ENCODE measurements around the gene MOV10L1. TPM values are rescaled to one million over a fixed set of nuclear protein-coding genes. Genes with fewer than 3 reads are reported as not detected.

The MOV10L1 gene
- total RNA-seq, 2 experiments from 2014 or later = 0.23 TPM; not detected in 1

DNA sequence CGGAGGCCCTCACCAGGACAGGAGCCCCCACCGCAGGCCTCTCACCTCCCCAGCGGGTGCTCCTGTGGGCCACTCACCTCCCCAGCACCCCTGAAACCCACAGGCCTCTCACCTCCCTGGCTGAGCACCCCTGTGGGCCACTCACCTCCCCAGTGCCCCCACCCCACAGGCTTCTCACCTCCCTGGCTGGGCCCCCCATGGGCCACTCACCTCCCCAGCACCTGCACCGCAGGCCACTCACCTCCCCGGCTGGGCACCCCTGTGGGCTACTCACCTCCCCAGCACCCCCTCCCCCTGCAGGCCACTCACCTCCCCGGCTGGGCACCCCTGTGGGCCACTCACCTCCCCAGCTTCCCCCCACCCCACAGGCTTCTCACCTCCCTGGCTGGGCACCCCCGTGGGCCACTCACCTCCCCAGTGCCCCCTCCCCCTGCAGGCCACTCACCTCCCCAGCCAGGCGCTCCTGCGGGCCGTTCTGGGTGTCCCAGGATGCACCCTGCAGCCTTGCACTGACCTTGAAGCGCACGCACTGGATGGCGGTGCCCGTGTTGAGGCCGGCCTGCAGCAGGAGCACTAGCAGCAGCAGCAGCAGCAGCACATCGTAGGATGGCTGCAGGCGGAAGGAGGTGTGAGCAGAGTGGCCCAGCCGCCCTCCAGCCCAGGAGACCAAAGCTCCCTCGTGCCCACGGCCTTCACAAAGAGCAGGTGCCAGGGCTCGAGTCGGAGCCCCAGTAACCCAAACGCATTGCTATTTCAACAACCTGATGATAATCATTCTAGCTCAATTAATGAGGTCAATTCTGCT, 26.0 kb upstream of the MOV10L1 start:
- ATAC-seq = no peak
- no peaks in the 10 kb centered on the region for H3K36me3 Mint-ChIP-seq
- H3K9me3 Mint-ChIP-seq (ENCODE audit: low read depth) = no peaks in the 10 kb centered on the region
- peaks cover 14% of the 10 kb centered on the region for H3K27me3 Mint-ChIP-seq
- no peak overlapping the region for H3K4me3 Mint-ChIP-seq
- DNase-seq = no peak
- no peak overlapping the region for H3K27ac Mint-ChIP-seq
- H3K4me1 Mint-ChIP-seq = no peaks in the 10 kb centered on the region
- CTCF ChIA-PET = interaction anchor here (1.3 kb wide), 1 partner anchor 33 kb away, joined by 3 read pairs; no protein-coding TSS in a partner anchor

DNA sequence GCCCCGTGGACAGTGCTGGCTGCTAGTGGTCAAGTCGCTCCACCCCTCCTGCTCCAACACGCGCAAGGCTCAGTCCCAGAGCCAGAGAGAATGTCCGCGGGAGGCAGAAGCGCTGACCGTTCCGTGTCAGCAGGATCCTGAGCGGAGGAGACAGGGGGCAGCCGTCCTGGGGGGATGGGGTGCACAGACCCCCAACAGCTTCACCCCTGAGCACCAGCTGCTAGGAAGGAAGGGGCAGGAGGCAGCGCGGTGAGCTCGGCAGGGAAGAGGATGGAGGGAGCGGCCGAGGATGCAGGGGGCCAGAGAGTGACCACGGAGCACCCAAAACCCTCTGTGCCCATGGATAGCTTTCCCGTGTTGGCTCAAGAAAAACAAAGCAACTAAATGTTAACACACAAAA, 25.4 kb upstream of the MOV10L1 start:
- Mint-ChIP-seq H3K36me3 (no peaks in the 10 kb centered on the region), H3K4me1 (no peaks in the 10 kb centered on the region)
- CTCF ChIA-PET = interaction anchor here (1.3 kb wide), 1 partner anchor 34 kb away, joined by 3 read pairs; no protein-coding TSS in a partner anchor

DNA sequence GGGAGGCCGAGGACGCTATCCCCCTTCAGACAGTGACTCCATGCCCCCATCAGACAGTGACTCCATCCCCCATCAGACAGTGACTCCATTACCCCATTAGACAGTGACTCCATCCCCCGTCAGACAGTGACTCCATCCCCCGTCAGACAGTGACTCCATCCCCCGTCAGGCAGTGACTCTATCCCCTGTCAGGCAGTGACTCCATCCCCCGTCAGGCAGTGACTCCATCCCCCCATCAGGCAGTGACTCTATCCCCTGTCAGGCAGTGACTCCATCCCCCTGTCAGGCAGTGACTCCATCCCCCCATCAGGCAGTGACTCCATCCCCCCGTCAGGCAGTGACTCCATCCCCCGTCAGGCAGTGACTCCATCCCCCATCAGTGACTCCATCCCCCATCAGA, 22.6 kb upstream of the MOV10L1 start:
- Mint-ChIP-seq H3K4me1 (no peaks in the 10 kb centered on the region), H3K27me3 (no peaks in the 10 kb centered on the region), H3K27ac (no peak overlapping the region), H3K4me3 (no peak overlapping the region), H3K9me3 (ENCODE audit: low read depth) (no peaks in the 10 kb centered on the region), H3K36me3 (no peaks in the 10 kb centered on the region)
- CTCF ChIA-PET = interaction anchor here (1.4 kb wide), 1 partner anchor 17 kb away, joined by 3 read pairs; no protein-coding TSS in a partner anchor
- ATAC-seq = no peak
- no peak for DNase-seq

More for the DNA sequence above, 25.4 kb upstream of the MOV10L1 start:
- Mint-ChIP-seq H3K4me3 (no peak overlapping the region), H3K27ac (no peak overlapping the region), H3K27me3 (peaks cover 8% of the 10 kb centered on the region), H3K9me3 (ENCODE audit: low read depth) (no peaks in the 10 kb centered on the region)
- DNase-seq (no peak), ATAC-seq (no peak)

DNA sequence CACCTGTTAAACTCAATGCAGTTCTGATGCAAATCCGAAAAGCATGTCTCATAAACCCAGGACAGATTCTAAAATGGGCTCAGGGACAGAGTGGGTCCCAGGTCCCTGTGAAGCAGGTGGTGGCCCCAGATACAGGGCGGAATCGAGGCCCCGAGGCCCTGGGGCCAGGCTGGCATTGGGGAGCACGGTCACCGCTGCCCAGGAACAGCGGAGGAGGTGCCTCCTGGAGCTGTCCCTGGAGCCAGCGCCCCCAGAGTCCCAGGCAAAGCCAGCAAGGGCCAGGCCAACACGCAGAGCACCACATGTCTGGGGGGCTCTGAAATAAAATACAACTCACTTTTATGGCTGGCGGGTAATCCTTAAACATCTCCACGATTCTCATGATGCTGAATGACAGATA, 21.7 kb upstream of the MOV10L1 start:
- no peak overlapping the region for H3K27ac Mint-ChIP-seq
- ATAC-seq = no peak
- no peak for DNase-seq
- H3K4me3 Mint-ChIP-seq = no peak overlapping the region
- no peaks in the 10 kb centered on the region for H3K36me3 Mint-ChIP-seq
- H3K9me3 Mint-ChIP-seq (ENCODE audit: low read depth) = no peaks in the 10 kb centered on the region
- no peaks in the 10 kb centered on the region for H3K27me3 Mint-ChIP-seq
- H3K4me1 Mint-ChIP-seq = no peaks in the 10 kb centered on the region
- CTCF ChIA-PET = no interaction called here

DNA sequence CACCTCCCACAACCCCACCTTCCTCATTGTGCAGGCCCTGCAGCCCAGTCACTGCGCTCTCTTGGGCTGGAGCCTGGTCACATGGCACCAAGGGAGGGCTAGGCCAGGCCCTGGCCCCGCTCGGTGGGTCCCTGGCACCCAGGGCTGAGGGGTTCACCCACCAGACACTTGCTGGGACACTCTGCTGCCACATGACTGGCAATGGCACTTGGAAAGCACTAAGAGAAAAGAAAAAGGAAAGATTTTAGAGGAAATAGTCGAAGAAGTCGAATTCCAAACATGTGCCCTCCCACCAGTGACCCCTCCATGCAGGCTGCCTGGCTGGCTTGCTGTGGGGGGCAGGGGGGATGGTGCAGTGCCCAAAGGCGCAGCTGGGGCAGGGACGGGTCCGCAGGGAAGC, 19.4 kb upstream of the MOV10L1 start:
- Mint-ChIP-seq H3K27ac (no peak overlapping the region), H3K36me3 (no peaks in the 10 kb centered on the region), H3K9me3 (ENCODE audit: low read depth) (no peaks in the 10 kb centered on the region), H3K27me3 (no peaks in the 10 kb centered on the region), H3K4me3 (no peak overlapping the region), H3K4me1 (no peaks in the 10 kb centered on the region)
- DNase-seq (no peak), ATAC-seq (no peak)
- CTCF ChIA-PET = no interaction called here

DNA sequence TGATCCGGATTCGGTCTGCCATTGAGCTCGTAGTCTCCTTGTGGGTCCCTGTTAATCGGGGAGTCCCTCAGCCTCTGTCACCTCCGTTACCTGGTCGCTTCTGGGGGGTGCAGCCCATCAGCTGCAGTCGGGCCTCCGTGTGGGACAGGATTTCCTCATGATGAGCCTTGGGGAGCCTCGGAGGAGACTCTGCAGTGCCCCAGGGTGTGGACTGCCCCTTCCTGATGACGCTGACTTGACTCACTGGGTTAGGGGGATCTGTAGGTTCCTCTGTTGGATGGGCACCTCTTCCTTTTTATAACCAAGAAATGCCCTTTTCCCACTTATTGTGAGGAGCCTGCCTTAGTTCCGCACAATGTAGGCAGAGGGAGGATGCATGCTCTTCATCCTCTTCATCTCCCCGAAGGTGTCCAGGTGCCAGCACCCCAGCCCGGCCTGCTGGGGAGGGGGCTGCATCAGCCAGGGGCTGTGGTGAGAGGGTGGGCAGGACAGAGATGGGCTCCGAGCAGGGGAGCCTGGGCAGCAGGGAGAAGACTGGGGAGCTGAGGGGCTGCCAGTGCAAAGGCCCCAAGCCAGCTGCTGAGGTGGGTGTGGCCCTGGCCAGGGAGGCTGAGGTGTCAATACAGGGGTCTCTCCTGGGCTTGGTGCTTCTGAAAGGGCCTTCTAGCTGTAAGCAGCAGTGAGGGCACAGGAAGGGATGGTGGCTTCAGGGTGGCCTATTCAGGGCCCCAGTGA, 18.2 kb upstream of the MOV10L1 start:
- CTCF ChIA-PET = no interaction called here
- Mint-ChIP-seq H3K27ac (no peak overlapping the region), H3K9me3 (ENCODE audit: low read depth) (no peaks in the 10 kb centered on the region), H3K27me3 (no peaks in the 10 kb centered on the region), H3K4me1 (no peaks in the 10 kb centered on the region), H3K4me3 (no peak overlapping the region), H3K36me3 (no peaks in the 10 kb centered on the region)
- DNase-seq (no peak), ATAC-seq (no peak)

DNA sequence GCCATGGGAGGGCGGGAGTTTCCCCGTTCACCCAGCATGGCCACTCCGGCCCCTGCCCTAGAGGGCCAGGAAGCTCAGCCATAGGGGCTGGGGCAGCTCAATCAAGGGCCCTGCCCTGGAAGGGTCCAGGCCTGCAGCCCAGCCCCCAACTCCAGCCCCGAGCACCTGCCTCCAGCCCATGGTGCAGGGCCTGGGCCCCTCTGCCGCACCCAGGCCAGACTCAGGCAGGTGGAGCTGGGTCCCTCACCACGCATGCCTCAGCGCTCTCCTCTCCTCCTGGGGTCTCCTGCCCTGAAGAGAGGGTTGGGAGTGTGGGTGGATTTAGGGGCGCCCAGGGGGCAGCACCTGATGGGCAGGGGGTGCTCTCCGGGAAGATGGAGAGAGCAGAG, 17.6 kb upstream of the MOV10L1 start:
- CTCF ChIA-PET = no interaction called here
- H3K9me3 Mint-ChIP-seq (ENCODE audit: low read depth) = no peaks in the 10 kb centered on the region
- no peak for DNase-seq
- no peaks in the 10 kb centered on the region for H3K36me3 Mint-ChIP-seq
- no peaks in the 10 kb centered on the region for H3K27me3 Mint-ChIP-seq
- H3K4me1 Mint-ChIP-seq = no peaks in the 10 kb centered on the region
- no peak overlapping the region for H3K27ac Mint-ChIP-seq
- no peak overlapping the region for H3K4me3 Mint-ChIP-seq
- no peak for ATAC-seq

DNA sequence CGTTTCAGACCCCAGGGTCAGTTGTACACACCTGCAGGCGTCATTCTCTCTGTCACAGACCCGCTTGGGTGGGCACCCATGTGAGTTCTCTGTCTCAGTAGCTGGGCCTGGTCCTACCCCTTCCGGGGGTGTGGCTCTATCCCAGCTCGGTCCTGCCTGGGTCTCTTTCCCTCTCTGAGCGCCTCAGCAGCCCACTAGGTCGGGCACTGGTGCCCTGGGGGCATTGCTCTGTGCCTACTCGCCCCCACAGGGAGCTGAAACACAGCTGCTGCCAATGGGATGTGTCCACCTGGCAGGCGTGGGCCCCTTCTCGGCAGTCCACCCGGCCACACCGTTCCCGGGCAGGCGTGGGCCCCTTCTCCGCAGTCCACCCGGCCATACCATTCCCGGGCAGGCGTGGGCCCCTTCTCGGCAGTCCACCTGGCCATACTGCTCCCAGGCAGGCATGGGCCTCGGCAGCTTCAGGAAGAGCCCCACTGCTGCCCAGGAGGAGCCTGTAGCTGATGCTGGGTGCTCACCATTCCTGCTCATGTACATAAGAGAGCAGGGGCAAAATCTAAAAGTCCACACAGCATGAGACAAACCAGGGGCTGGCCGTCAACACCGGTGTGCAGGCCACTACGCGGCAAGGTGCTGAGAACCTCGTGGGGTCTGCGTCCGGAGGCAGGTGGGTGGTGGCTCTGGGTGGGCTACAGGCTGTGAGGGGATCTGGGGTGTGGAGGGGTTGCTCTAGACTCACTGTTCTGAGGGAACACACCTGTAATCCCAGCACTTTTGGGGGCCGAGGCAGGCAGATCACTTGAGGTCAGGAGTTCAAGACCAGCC, 16.9 kb upstream of the MOV10L1 start:
- no peaks in the 10 kb centered on the region for H3K36me3 Mint-ChIP-seq
- CTCF ChIA-PET = no interaction called here
- DNase-seq (no peak), ATAC-seq (no peak)
- H3K4me1 Mint-ChIP-seq = no peaks in the 10 kb centered on the region
- no peaks in the 10 kb centered on the region for H3K9me3 Mint-ChIP-seq (ENCODE audit: low read depth)
- H3K27me3 Mint-ChIP-seq = no peaks in the 10 kb centered on the region
- no peak overlapping the region for H3K4me3 Mint-ChIP-seq
- no peak overlapping the region for H3K27ac Mint-ChIP-seq

DNA sequence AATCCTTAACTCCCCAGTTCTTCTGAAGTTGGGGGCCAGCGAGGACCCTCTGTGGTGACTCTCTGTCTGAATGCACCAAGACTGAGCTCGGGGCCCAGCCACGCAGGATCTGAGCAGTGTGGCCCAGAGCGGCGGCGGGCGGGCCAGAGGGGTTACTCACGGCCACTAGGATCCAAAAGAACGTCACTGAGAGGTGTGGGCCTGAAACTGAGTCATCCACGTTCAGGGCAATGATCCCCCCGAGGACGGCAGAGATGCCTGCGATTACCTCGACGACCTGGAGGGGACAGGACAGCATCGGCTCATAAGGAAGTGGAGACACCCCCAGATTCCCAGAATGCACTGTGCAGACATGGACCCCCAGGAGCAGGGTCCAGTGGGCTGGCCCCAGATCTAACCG, 15.8 kb upstream of the MOV10L1 start:
- no peaks in the 10 kb centered on the region for H3K9me3 Mint-ChIP-seq (ENCODE audit: low read depth)
- no peak overlapping the region for H3K27ac Mint-ChIP-seq
- CTCF ChIA-PET = no interaction called here
- H3K4me1 Mint-ChIP-seq = no peaks in the 10 kb centered on the region
- DNase-seq (no peak), ATAC-seq (no peak)
- no peak overlapping the region for H3K4me3 Mint-ChIP-seq
- H3K27me3 Mint-ChIP-seq = no peaks in the 10 kb centered on the region
- no peaks in the 10 kb centered on the region for H3K36me3 Mint-ChIP-seq

DNA sequence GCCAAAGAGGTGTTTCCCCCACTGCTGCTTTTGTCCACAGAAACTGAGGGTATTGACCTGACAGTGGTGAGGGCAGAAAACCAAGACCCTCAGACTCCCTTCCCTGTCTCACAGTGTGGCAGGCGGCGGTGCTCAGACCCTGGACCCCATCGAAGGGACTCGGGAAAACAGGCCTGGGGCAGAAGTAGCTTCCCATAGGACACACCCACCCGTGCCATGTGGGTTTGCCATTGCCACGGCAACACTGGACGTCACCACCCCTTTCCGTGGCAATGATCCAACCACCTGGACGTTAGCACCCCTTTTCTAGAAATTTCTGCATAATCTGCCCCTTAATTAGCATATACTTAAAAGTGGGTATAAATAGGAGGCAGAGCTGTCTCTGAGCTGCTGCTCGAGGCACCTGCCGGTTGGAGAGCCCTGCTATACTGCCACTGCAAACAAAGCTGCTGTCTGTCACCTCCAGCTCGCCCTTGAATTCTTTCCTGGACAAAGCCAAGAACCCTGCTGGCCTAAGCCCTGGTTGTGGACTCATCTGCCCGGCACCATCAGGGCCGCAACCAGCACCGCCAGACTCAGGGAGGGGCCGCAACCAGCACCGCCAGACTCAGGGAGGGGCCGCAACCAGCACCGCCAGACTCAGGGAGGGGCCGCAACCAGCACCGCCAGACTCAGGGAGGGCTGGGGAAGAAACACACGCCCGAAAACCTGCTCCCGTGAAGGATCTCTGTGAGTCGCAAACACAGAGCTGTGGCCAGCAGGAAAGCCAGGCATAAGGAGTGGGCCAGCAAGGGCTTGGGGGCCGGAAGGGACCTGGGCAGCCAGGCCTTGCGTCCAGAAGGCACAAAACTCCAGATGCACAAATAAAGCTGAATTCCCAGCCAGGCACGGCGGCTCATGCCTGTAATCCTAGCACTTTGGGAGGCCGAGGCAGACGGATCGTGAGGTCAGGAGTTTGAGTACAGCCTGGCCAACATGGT, 15.0 kb upstream of the MOV10L1 start:
- DNase-seq (no peak), ATAC-seq (no peak)
- Mint-ChIP-seq H3K4me3 (no peak overlapping the region), H3K9me3 (ENCODE audit: low read depth) (no peaks in the 10 kb centered on the region), H3K36me3 (no peaks in the 10 kb centered on the region), H3K27me3 (no peaks in the 10 kb centered on the region), H3K27ac (no peak overlapping the region), H3K4me1 (no peaks in the 10 kb centered on the region)
- CTCF ChIA-PET = no interaction called here

DNA sequence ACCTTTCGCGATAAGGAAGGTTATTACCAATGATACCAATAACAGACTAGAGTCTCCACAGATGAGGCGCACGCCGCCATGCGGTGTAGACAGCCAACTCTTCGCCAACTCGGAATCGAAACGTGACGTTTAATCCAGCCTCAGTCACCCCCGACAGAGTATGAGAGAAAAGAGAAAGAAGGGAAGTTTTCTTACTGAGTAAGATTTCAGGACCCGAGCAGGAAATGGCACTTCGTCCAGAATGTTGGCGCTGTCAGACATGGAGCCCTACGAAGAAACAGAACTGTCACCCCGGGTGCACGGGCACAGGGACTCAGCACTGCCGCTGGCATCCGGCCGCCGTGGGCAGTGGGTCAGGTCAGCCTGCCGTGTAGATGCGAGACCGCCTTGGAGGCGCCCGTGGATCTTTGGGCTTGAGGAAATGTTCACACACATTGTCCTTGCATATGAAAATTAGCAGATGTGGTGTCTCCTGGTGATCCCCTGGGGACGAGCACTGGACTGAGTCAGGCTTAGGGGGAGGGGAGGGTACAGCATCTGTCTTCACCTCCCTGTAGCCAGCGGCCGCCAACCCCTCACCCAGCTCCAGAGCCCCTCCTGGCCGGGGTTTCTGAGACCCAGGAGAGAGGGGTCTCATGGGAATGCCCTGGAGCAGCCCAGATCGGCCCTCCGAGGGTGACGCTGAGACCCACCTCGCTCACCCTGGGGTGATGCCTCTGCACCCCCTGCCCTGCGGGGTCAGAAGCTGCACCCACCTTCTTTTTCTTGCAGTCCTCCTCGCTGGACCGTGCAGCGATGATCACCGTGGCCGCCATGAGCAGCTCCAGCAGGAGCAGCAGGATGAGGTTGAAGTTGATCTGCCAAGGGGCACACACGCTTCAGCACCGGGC, 12.9 kb upstream of the MOV10L1 start:
- H3K36me3 Mint-ChIP-seq = no peaks in the 10 kb centered on the region
- DNase-seq = no peak
- H3K27ac Mint-ChIP-seq = no peak overlapping the region
- no peaks in the 10 kb centered on the region for H3K4me1 Mint-ChIP-seq
- H3K9me3 Mint-ChIP-seq (ENCODE audit: low read depth) = no peaks in the 10 kb centered on the region
- no peak for ATAC-seq
- CTCF ChIA-PET = interaction anchor here (0.7 kb wide), 1 partner anchor 25 kb away, joined by 3 read pairs; no protein-coding TSS in a partner anchor
- no peak overlapping the region for H3K4me3 Mint-ChIP-seq
- H3K27me3 Mint-ChIP-seq = no peaks in the 10 kb centered on the region

DNA sequence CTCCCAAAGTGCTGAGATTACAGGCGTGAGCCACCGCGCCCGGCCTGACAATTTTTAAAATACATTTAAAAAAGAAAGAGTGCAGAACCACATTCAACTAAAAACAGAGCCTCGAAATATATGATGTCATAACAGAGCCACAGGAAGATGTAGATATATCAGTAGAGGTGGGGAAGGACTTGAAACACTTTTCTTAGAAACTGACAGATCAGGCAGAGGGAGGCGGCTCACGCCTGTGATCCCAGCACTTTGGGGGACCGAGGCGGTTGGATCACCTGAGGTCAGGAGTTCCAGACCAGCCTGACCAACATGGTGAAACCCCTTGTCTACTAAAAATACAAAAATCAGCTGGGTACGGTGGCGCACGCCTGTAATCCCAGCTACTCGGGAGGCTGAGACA, 11.6 kb upstream of the MOV10L1 start:
- ATAC-seq (no peak), DNase-seq (no peak)
- Mint-ChIP-seq H3K9me3 (ENCODE audit: low read depth) (no peaks in the 10 kb centered on the region), H3K4me3 (no peak overlapping the region), H3K27ac (no peak overlapping the region), H3K4me1 (no peaks in the 10 kb centered on the region), H3K27me3 (no peaks in the 10 kb centered on the region), H3K36me3 (no peaks in the 10 kb centered on the region)
- CTCF ChIA-PET = no interaction called here

Data from activated CD8-positive, alpha-beta memory T cell treated with anti-CD3 and anti-CD28 coated beads, Interleukin-2, amount 10 ng/mL, durations not matched to agents 7 days and 5 days (primary cell).